Measurements from ENCODE around the gene LRRK1. TPM values are rescaled to one million over a fixed set of nuclear protein-coding genes. Genes with fewer than 3 reads are reported as not detected.

Gene LRRK1
- total RNA-seq, 4 donors from 2014 or later = 9.4 to 35.5 (median 16.9) TPM

DNA sequence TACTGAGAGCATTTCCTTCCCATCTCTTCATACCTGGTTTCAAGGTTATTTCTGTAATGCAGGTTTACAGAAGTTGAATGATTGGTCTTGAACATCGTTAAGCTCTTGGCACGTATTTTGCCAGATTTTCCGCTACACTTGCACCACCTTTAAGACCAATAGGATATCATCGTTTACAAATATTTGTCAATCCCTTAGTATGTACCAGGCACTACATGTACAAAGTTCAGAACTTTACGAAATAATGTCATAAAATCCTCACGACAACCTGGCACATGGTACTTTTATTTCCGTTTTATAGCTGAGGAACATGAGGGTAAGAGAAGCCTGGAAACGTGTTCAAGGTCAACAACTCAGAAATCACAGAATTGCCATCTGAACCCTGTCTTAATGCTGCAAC lies 6.3 kb downstream of the LRRK1 start:
- TF ChIP-seq, protein P1, sequence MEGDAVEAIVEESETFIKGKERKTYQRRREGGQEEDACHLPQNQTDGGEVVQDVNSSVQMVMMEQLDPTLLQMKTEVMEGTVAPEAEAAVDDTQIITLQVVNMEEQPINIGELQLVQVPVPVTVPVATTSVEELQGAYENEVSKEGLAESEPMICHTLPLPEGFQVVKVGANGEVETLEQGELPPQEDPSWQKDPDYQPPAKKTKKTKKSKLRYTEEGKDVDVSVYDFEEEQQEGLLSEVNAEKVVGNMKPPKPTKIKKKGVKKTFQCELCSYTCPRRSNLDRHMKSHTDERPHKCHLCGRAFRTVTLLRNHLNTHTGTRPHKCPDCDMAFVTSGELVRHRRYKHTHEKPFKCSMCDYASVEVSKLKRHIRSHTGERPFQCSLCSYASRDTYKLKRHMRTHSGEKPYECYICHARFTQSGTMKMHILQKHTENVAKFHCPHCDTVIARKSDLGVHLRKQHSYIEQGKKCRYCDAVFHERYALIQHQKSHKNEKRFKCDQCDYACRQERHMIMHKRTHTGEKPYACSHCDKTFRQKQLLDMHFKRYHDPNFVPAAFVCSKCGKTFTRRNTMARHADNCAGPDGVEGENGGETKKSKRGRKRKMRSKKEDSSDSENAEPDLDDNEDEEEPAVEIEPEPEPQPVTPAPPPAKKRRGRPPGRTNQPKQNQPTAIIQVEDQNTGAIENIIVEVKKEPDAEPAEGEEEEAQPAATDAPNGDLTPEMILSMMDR (IDR thresholded peaks at IDR 0.05) = no peak
- DNase-seq (ENCODE audit: low spot score) = no peak
- no peak for ATAC-seq (ENCODE audit: low FRiP score)

DNA sequence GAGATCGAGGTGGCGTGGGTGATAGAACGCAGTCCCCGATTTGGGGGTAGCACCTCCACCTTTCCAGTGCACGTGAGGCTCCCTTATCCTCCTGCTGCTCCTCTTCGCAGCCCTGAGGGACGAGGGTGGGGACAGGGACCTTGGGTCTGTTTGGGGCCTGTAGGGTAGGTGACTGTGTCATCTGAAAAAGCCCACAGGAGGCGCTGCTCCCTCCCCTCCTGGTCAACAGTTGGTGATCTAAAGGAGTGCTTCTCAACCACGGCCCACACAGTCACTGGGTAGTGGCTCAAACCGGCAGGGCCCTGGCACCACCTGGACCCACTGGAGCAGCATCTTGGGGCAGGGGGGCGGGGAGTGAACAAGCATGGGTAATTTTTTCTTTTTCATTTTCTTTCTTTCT lies 7.1 kb downstream of the LRRK1 start:
- ATAC-seq (ENCODE audit: low FRiP score) (no peak), DNase-seq (ENCODE audit: low spot score) (no peak)
- TF ChIP-seq, protein P1 (IDR thresholded peaks at IDR 0.05) = no peak

DNA sequence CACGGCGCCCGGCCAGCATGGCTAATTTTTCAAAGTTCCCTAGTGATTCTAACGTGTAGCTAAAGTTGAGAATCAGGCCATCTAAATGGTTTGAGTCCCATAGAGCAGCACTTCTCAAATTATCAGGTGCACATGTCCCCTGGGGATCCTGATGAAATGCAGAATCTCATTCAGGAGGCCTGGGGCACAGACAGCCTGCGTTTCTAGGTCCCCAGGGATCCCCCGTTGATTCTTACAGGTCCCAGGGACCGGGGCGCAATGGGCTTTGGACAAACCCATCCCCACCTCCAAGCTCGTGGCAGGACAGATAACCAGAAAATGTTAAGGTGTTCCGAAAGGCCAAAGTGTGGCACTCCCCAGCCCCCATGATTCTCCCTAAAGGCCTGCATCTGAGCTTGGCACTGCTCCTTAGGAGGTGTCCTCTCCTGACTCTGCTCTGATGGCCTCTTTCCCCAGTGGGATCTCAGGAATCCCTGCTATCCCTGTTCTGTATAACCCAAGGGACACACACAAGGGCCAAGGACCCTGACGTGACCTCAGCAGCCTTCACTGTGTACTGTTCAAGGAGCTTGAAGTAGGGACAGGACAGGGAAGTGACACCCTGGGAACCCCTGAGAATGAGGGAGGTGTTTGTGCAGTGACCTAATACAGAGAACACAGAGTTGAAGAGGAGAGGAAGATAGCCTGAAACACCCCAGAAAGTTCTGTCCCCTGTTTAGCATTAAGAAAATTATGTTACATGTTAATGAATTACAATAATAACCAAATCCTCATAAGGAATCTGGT lies 8.0 kb downstream of the LRRK1 start:
- no peak for ATAC-seq (ENCODE audit: low FRiP score)
- TF ChIP-seq, protein P1 (IDR thresholded peaks at IDR 0.05) = no peak
- no peak for DNase-seq (ENCODE audit: low spot score)

DNA sequence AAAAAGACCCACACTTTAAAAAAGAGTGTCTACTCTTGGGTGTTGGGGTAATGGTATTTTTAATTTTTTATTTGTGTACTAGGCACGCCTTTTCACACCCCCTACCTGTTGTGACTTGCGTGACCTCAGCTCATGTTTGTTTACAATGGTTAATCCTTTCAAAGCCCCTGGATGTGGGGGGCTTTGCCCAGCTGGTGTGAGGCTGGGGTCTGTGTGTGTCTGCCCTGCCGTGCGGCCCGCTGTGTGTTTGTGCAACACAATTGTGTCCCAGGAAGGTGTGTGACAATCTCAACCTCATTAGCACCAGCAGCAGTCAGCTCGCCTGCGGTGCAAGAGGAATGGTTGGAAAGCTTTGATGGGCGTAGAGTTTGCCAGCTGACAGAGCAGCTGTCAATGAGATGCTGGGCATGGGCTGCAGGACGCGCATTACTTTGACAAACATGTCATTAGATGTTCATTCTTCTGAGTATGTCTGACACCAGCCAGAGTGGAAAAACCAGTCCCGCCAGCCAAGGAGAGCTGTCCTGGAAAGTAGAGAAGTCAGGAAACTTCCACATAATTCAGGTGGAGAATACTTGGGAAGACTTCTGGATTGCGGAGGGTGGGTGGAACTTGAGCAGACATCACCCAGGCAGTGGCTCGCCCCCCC lies 9.6 kb downstream of the LRRK1 start:
- TF ChIP-seq, protein P1 (IDR thresholded peaks at IDR 0.05) = no peak
- DNase-seq (ENCODE audit: low spot score) (no peak), ATAC-seq (ENCODE audit: low FRiP score) (no peak)

DNA sequence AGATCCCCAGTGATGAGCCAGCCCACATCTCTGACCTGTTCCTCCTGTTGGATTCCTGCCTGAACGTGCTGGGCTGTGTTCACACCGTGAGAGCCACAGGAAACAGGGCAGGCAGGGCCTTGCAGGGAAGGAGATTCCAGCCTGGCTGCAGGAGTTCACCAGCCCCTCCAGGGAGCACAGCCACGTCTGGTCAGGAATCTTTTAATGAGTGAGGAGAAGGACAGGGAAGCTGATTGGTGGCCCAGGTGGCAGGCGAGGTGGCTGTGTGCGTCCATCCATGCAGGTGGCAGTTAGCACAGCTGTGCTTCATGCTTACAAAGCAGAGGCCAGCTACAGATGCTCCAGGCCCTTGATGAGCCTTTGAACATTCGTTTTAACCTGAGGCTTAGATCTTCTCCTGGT lies 10.5 kb downstream of the LRRK1 start:
- ATAC-seq (ENCODE audit: low FRiP score) = no peak
- DNase-seq (ENCODE audit: low spot score) = no peak
- TF ChIP-seq, protein P1 (IDR thresholded peaks at IDR 0.05) = no peak

DNA sequence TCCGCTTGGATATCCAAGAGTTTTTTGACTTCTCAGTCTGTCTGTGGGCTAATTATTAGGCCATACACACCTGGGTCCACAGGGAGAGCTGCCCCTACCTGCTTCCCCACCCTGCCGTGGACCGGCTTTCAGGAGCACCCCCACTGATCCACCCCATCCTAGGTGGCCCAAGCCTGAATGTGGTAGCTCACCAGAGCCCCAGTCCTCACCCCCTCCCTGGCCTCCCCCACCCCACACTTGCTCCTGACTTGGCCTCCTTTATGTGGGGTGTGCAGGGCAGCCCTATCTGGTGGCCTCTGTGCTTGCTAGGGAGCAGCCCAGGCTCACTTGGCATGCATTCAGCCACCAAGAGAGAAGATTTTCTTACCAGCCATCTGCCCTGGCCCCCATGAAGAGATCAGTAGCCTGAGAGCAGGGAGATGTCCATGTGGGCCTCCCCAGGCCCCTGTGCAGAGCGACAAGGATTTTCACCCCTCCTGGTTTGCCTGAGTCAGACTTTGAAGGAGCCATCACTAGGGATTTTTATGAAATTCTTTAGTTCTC lies 11.2 kb downstream of the LRRK1 start:
- DNase-seq (ENCODE audit: low spot score) (no peak), ATAC-seq (ENCODE audit: low FRiP score) (no peak)
- TF ChIP-seq, protein P1 (IDR thresholded peaks at IDR 0.05) = no peak
